ENCODE measurements around the gene FGGY.
"Not testable (repeated sequence)": the region's sequence is repeated elsewhere in the genome, so short reads cannot be mapped to it uniquely, and the experiment has no call there.

The FGGY gene, protein sequence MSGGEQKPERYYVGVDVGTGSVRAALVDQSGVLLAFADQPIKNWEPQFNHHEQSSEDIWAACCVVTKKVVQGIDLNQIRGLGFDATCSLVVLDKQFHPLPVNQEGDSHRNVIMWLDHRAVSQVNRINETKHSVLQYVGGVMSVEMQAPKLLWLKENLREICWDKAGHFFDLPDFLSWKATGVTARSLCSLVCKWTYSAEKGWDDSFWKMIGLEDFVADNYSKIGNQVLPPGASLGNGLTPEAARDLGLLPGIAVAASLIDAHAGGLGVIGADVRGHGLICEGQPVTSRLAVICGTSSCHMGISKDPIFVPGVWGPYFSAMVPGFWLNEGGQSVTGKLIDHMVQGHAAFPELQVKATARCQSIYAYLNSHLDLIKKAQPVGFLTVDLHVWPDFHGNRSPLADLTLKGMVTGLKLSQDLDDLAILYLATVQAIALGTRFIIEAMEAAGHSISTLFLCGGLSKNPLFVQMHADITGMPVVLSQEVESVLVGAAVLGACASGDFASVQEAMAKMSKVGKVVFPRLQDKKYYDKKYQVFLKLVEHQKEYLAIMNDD

DNA sequence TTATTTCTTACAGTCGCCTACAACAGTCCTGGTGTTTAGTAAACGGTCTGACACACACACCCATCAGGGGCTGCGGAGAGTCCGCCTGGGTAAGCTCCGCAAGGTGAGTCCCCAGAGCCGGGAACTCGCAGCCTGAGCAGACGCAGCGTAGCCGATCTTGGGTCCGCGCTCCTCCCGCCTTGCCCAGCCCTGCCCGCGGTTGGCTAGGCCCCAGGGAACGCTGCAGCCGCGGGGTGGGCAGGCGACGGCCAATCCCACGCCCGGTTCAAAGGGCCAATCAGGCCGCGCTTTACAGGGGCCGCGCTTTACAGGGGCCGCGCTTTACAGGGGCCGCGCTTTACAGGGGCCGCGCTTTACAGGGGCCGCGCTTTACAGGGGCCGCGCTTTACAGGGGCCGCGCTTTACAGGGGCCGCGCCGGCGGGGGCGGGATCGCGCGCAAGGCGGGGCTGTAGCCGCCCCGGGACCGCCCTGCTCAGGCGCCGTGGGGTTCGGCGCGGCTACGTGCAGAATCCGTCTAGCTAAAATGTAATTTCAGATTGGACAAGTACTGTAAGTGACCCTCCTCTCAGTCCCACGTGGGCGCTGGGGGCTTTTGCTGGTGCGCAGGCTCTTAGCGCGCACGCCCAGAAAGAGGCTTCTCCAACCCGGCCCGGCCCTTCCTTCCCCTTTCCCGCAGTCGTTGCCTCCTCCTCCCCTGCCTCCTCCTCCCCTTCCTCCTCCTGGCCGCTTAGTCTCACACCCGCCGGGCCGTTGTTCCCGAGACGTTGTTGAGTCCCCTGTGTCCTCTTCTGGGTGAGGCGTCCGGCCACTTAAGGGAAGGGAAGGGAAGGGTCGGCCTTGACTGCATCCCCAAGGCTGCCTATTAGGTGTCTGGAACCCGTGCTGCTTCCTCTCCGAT is at the start of gene FGGY:
Gene FGGY (plus strand): TSS at position 737 of the 899 bp plus-strand sequence. CDS start 24,456 bp downstream, outside the sequence.
- DNase-seq: peak; percentile 99

DNA sequence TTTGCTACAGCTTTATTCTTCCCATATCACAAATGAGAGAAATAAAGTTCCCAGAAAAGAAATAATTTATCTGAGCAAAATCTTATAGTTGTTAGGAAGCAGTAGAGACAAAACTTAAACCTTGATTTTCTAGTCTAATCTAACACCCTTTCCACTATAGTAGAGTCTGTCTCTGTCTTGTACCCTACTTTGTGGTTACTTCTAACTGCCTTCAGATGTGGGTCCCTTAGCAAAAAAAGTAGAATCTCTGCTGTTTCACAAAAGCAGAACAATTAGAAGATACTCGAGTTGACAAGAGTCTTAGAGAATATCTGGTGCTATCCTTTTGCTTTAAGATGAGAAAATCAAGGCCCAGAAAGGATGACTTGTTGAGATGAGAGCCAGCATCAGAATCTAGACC is 48.1 kb upstream of the FGGY start:
- DNase-seq: no peak

DNA sequence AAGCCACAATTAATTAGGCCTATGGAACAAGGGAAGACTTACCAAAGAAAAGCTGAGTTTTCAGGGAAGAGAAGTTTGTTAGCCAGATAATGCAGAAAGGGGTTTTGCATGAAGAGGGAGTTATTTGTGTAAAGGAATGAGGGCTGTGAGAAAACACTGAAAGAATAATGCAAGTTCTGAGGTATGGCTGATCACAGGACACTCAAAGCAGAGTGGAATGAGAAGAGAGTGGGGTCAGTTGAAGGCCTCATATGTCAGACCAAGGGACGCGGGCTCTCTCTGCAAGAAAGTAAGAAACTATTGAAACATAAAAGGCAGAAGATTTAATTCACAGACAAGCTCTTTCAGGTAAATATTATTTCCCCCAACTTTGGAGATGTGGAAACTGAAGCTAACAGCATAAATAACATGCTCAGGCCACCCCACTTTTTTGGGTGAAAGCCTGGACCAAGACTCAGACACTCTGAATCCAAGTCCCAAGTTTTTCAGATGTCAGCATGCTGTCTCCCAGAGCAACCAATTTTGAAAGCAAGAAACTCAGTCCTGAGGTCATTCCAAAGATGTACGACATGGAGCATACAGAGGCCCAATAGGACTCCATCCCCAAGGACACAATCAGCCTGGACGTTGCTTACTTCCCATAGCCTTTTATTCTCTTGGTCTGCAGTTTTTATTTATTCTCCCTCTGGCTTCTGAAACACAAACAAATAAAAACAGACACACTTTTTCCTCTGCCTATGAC is 47.3 kb upstream of the FGGY start:
- DNase-seq: no peak

DNA sequence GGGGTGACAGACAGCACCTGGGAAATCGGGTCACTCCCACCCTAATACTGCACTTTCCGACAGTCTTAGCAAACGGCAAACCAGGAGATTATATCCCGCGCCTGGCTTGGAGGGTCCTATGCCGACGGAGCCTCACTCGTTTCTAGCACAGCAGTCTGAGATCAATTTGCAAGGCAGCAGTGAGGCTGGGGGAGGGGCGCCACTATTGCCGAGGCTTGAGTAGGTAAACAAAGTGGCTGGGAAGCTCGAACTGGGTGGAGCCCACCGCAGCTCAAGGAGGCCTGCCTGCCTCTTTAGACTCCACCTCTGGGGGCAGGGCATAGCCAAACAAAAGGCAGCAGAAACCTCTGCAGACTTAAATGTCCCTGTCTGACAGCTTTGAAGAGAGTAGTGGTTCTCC is 45.8 kb upstream of the FGGY start:
- not testable (repeated sequence) for DNase-seq

DNA sequence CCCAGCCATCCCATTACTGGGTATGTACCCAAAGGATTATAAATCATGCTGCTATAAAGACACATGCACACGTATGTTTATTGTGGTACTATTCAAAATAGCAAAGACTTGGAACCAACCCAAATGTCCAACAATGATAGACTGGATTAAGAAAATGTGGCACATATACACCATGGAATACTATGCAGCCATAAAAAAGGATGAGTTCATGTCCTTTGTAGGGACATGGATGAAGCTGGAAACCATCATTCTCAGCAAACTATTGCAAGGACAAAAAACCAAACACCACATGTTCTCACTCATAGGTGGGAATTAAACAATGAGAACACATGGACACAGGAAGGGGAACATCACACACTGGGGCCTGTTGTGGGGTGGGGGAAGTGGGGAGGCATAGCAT is 40.5 kb upstream of the FGGY start:
- DNase-seq: not testable (repeated sequence)

DNA sequence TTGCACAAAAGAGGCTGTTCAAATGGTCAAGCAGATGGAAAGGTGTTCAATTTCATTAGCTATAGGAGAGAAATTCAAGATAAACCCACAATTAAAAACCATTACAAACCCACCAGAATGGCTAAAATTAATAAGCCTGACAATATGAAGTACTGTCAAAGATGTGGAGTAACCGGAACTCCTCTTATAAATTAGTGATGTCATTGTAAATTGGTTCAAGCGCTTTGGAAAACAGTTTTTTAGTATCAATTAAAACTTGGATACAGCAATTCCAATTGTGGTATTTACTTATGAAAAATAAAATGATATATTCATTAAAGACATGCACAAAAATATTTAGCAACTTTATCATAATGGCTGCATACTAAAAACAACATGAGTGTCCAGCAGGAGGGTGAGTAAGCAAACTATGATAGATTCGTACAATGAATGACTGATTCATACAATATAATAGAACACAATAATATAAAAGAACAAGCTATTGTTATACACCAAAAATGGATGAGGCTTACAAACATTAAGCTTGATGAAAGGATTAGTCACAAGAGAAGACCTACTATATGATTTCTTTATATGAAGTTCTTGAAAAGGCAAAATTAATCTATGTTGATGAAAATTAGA is 38.4 kb upstream of the FGGY start:
- DNase-seq: no peak

DNA sequence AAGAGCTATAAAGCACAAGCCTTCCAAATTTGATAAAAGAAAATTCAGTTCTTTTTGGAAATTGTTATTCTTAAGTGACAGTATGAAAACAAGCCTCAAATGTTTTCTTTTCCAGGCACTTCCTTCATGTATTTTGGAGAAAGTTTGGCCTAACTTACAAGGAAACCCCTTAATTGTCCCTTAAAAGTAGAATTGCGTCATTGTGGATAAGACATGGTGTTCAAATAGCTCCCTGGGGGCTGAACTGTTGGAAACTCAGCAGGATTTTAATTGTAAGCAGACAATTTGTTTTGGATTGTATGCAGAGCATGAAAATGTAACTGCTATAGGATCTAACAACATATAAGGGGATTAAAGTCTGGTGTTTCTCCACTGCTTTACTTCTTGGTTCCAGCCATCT is 35.4 kb upstream of the FGGY start:
- no peak for DNase-seq

DNA sequence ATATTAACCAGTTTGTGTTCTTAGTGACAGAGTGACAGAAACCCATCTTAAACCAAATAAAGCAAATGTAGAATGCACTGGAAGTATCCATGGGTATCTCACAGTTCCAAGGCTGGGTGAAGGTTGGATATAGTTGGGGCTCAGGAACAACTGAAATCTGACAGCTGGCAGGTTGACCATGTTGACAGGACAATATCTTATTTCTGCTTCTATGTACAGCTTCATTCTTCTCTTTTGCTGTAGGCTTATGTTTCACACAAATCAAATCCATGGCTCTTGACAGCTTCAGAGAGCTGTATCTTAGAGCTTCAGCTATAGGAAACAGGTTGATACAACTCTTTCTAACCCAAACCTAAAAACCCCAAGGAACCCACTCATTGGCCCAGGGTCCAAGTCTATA is 34.3 kb upstream of the FGGY start:
- no peak for DNase-seq

DNA sequence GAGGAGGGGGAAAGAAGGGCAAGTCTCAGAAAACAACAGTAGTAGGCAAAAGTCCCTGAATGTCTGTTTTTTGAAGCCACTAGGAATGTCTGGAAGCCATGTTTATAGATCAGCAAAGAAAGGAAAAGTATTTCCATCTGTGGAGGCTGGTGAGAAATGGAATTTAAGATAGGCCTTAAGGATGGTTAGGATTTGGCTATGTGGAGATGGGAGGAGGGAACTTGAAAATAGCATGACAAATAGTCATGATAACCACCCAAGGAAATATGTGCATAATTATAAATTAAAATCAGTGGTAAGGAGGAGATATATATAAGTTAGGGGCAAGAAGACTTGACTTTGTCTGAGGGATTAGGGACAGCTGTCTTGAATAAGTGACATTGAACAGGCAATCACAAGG is 33.8 kb upstream of the FGGY start:
- DNase-seq: no peak

DNA sequence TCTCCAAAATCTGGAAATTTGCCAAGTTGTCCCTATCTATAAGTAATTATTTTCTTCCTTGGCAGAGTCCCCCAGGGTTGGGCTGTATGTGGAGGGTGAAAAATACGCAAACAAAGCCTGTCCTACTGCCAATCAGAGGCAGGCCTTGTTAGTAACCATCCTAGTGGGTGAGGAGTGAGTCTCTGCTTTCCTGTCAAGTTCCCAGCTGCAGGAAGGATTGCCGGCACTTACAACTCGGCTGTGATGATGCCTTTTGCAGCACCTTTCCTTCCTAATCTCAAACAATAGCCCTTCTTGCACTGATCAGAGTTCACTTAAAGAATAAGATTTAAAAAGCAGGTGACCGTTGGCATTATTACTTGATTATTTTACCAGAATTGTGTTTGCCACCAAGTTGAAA is 31.3 kb upstream of the FGGY start:
- DNase-seq: no peak

DNA sequence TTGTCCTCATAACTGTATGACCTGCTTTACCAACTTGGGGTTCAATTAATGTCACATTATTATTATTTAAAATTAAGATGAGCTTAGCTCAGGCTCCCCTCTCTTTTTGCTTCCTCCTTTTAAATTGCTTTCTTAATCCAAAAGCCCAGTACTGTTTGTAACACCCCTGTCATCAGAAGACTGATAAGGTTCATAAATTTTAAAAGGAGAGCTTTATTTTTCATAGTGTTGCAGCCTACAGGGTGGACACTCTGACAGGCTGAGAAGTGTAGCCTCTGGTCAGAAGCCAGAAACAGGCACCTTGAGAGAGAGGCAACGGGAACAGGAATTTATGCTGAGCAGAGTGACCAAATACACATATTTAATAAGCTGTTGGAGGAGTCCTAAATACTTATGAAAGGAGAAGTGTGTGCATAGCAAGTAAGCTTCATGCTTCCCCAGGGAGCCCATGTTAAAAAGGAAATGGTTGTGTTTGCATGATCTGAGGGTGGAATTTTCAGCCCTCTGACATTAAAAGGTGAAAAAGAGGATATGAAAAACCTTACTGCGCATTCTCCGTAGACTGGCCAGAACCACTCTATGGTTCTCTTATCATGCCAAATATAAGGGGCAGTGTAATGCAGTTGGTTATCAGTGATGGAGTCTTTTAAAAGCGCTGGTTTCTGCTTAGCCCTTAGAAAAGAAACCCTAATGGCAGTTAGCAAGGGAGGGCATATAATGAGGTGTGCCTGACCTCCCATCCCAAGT is 30.5 kb upstream of the FGGY start:
- DNase-seq: no peak

DNA sequence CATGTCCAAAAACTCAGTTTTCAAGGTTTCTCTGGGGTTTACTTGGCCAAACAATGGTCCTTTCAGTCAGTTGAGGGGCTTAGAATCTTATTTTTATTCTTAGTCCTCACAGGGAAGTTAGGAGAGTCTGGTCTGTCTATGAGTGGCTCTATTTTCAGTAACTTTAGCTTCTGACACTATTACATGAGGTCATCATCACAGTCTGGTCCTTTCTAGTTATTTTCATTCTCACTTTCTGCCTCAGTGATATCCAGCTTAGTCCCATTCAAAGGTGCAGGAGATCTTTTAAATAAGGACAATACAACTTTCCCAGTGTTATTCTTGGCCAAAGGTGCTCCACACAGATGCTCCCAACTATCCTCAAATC is 30.0 kb upstream of the FGGY start:
- no peak for DNase-seq

DNA sequence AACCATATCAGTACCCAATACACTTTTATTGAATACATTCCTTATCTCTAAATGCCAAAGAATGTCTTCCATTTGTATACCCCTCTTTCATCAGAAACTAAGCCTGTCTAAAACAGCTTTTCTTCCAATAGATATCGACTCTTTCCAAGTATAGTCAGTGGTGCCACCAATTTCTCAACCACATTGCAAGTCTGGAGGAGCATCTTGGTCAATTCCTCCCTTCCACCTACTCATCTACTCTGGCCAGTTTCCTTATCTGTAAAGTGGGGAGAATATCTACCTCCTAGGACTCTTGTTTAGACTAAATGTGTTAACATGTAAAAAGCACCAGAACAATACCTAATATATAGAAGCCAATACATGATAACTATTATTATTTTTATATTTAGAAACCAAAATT is 28.5 kb upstream of the FGGY start:
- DNase-seq: no peak

DNA sequence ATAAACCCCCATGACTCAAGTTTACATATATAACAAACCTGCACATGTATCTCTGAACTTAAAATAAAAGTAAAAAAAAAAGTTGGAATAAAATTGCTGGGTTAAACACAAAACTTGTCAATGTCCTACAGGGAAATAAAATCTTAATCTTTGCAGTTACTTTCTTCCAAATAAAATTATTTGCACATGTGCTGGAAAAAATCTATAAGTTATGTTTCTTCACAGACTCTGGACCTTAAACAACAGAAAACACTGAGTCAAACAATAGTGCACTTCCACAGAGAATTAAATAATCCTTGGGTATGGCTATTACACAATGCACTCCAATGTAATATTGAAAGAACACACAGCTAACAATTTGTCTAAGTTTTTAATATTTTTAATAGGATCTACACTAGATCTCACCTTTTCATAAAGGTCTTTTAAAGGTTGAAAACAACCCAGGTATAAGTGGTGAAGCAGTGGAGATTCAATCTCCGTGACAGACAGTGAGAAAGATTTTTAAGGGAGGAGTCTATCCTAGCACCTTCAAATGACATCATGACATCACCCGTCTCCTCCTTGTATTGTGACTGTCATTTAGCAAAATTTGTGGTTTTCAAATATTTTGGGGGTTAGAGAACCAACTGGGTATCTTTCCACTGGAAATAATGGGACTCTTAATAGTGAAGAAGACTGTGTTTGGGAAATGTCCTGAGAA is 25.2 kb upstream of the FGGY start:
- no peak for DNase-seq

DNA sequence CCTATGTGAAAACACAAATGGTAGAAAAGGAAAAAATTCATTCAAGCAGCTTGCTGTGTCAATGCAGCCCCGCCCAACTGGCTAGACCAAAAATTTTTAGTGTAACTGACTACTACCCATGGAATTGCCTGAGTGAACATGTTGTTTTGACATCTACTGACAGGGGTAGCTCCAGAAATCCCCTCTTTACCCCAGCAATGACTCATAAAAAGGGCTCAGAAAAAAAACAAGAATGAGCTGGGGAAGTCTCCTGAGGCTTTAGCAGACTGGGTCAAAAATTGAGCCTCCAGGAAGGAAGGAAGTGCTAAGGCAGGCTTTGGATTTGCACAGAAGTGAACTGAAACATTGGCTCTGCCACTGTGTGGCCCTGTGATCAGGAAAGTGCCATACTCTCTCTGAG is 24.4 kb upstream of the FGGY start:
- DNase-seq: peak; percentile 74

DNA sequence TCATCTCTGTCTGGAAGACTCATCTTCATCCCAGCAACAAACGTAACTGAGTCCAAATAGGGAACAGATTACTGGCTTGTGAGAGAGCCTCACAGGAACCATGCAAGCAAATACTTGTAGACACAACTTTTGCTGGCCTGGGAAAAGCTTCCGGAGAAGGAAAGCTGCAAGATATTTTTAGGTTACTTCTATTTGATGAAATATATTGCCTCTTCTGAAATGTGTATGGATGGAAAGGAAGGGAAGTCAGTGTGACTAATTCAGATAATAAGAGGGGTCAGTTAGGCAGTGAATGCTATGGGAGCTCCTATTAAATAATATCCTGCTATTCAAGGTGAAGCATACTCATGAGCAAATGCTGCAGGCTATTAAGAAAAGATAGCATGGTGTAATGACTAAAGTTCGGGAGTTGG is 20.4 kb upstream of the FGGY start:
- peak; percentile 81 for DNase-seq

DNA sequence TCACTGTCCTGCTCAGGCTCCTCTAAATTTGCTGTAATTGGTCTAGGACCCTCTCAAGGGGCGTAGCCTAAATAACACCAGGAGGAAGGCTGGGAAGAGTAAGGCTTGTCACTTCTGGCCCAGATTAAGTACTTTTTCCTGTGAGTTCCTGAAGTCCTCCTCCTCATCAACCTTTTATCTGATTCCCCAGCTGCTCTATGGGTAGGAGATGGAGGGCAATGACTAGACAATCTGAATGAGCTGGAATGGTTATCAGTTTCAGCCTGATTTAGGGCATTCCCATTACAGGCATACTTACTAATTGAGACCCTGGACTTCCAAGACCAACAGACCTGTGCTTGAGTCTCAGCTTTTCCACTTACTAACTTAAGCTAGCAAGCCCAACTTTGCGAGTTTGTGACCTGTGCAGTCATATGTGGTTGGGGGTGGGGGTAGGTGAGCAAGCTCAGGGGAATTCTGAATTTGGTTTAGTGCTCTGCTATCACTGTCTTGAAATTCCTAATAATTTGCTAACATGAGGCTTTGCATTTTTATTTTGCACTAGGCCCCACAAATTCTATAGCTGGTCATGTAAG is 18.0 kb upstream of the FGGY start:
- no peak for DNase-seq

DNA sequence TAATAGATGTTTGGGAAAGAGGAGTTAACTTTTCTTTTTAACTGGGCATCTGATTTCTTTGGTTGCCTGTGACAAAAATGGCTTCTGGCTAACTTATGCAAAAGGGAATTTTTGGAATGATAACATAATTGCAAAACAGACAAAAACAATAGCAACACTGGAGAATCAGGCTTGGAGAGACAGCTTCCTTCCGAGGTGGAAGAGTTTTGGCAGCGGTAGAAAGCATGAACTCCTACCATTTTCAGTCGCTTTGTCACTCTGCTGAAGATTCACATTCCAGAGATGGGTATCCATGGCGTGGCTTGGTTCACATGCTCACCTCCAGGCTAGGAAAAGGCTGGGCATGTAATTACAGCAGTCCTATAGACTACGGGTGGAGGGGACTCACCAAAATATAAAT is 17.2 kb upstream of the FGGY start:
- no peak for DNase-seq

DNA sequence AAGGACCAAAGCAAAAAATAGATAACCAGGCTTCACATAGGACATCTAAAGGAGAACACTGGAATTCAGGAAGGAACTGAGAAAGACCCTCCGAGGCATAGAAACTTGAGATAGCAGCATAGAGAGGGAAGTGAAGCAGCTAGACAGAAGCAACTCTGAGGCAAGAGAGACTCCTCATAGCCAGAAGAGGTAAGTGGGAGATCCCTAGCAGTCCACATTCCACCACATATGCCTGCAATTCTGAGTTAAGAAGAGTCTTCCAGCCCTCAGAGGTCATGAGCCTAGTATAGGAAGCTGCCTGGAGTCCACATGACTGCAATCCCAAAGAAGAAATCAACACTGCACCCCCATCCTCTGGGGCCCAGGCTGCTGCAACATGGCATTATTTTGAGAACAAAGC is 13.9 kb upstream of the FGGY start:
- no peak for DNase-seq

DNA sequence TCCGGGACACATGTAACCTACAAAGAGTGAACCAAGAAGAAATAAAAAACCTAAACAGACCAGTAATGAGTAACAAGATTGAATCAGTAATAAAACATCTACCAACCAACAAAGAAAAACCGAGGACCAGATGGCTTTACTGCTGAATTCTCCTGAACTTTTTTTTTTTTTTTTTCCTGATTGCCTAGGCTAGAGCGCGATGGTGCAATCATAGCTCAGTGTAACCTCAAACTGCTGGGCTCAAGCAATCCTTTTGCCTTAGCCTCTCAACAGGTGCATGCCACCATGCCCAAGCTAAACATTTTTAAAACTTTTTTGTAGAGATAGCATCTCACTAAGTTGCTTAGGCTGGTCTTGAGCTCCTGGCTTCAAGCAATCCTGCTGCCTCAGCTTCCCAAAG is 11.2 kb upstream of the FGGY start:
- DNase-seq: no peak

DNA sequence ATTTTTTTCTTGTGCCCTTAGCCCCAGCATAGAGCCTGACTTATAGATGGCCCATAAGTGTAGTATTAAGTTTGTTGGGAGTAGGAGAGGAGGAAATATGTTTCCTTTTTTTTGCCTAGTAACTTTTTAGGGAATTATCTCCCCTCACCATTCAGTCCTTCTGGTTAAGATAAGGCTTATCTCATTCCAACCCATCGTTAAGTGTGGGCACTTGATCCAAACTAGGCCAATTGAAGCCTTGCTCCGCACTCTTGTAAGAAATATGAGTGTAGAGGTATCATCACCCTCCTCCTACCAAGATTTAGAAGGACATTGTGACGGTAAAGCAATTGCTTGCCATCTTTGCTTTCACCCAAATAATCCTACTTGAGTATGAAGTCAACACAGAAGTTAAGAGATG is 8.8 kb upstream of the FGGY start:
- DNase-seq: no peak
